GM18951 (cell line): ENCODE results near the gene KCTD19.

Experiments used
- POLR2A ChIP-seq: IDR thresholded peaks from 4 replicates; pipeline ENCODE4 v1.6.1; 2011; ENCODE audit warnings: mild to moderate bottlenecking; ENCODE audit not compliant: insufficient read length, insufficient read depth; ENCODE audit errors: extremely low read depth
- in situ Hi-C: fragments of 300-500 bp; cut with MboI; formaldehyde crosslinking; loops from one replicate; pipeline ENCODE4 v1.12.0; 2022; ENCODE audit warnings: low sequenced_read_pairs, mixed read lengths, inconsistent platforms; ENCODE audit not compliant: unreplicated experiment

KCTD19 gene

GRCh38 chr16:67342616-67343015, 16.1 kb upstream of the KCTD19 start:
- TF ChIP-seq POLR2A, result no peak
- in situ Hi-C loops, result no loop called here

GRCh38 chr16:67341250-67341649, 14.7 kb upstream of the KCTD19 start:
- in situ Hi-C loops, result no loop called here
- no peak for TF ChIP-seq POLR2A

- no peak for TF ChIP-seq POLR2A
- in situ Hi-C loops, result no loop called here
Observed at GRCh38 chr16:67339453-67339852, 12.9 kb upstream of the KCTD19 start.

- in situ Hi-C loops, result no loop called here
- no peak for TF ChIP-seq POLR2A
Observed at GRCh38 chr16:67336648-67337047, 10.1 kb upstream of the KCTD19 start.

- in situ Hi-C loops, result no loop called here
- TF ChIP-seq POLR2A, result no peak
Observed at GRCh38 chr16:67336116-67336515, 9.6 kb upstream of the KCTD19 start.

- in situ Hi-C loops, result no loop called here
- no peak for TF ChIP-seq POLR2A
Observed at GRCh38 chr16:67333315-67333714, 6.8 kb upstream of the KCTD19 start.

- in situ Hi-C loops, result no loop called here
- TF ChIP-seq POLR2A, result no peak
Observed at GRCh38 chr16:67329901-67330300, 3.4 kb upstream of the KCTD19 start.

- in situ Hi-C loops, result no loop called here
- TF ChIP-seq POLR2A, result no peak
Observed at GRCh38 chr16:67327743-67328142, 1.2 kb upstream of the KCTD19 start.

- TF ChIP-seq POLR2A, result no peak
- in situ Hi-C loops, result no loop called here
Observed at GRCh38 chr16:67326115-67326471, 448 bp downstream of the KCTD19 start.

- in situ Hi-C loops, result no loop called here
Observed at GRCh38 chr16:67317853-67318252, 8.7 kb downstream of the KCTD19 start.

GRCh38 chr16:67312719-67313118, 13.8 kb downstream of the KCTD19 start:
- in situ Hi-C loops, result no loop called here
- TF ChIP-seq POLR2A, result no peak

More at GRCh38 chr16:67317853-67318252, 8.7 kb downstream of the KCTD19 start:
- TF ChIP-seq POLR2A, result no peak

- TF ChIP-seq POLR2A, result no peak
- in situ Hi-C loops, result no loop called here
Observed at GRCh38 chr16:67311607-67312488, 14.7 kb downstream of the KCTD19 start.

GRCh38 chr16:67310561-67310960, 16.0 kb downstream of the KCTD19 start:
- no peak for TF ChIP-seq POLR2A
- in situ Hi-C loops, result no loop called here

- in situ Hi-C loops, result no loop called here
- no peak for TF ChIP-seq POLR2A
Observed at GRCh38 chr16:67305216-67306071, 21.1 kb downstream of the KCTD19 start.

- TF ChIP-seq POLR2A, result no peak
- in situ Hi-C loops, result no loop called here
Observed at GRCh38 chr16:67304020-67304419, 22.5 kb downstream of the KCTD19 start.
